ENCODE results near the gene HELB.

- TF ChIP-seq CTCF (IDR thresholded peaks at IDR 0.05) (no peak), POLR2A (IDR thresholded peaks at IDR 0.05) (no peak)
Observed at GRCh38 chr12:66280561-66280960, 21.7 kb upstream of the HELB start.

Data from right lobe of liver (tissue), 4 donors.